ENCODE measurements around the gene STX8. TPM values are rescaled to one million over a fixed set of nuclear protein-coding genes. Genes with fewer than 3 reads are reported as not detected.
"Not testable (repeated sequence)": the region's sequence is repeated elsewhere in the genome, so short reads cannot be mapped to it uniquely, and the experiment has no call there.

Gene STX8
- 10 to 100 TPM; 57.9 to 74.2 TPM for total RNA-seq

- peak within 1 kb of the TSS; percentile 79 for H3K27ac Mint-ChIP-seq
- peaks cover 20% of the 10 kb centered on the region for H3K4me1 Mint-ChIP-seq
- CTCF ChIA-PET: interaction anchor here (0.7 to 2.9 kb wide), 9 partner anchors 10 to 284 kb away, joined by 3 to 24 read pairs (median 3); no protein-coding TSS in a partner anchor
Observed at GRCh38 chr17:9575381-9576101, at the start of gene STX8. Gene STX8 (minus strand): TSS chr17:9575820. CDS start chr17:9575808, 12 bp downstream.

GRCh38 chr17:9622961-9623360 lies 47.3 kb upstream of the STX8 start:
- DNase-seq (no peak), ATAC-seq (no peak)
- Mint-ChIP-seq H3K9me3 (ENCODE audit: low read depth) (peaks cover 4% of the 10 kb centered on the region), H3K36me3 (no peaks in the 10 kb centered on the region), H3K4me1 (no peaks in the 10 kb centered on the region), H3K27me3 (peaks cover 10% of the 10 kb centered on the region), H3K27ac (no peak overlapping the region), H3K4me3 (no peak overlapping the region)
- CTCF ChIA-PET: no interaction called here

More at GRCh38 chr17:9575381-9576101, at the start of gene STX8:
- H3K27me3 Mint-ChIP-seq: no peaks in the 10 kb centered on the region
- ATAC-seq (peak; percentile 81), DNase-seq (peak; percentile 89)
- H3K9me3 Mint-ChIP-seq (ENCODE audit: low read depth): no peaks in the 10 kb centered on the region
- H3K36me3 Mint-ChIP-seq: peaks cover 2% of the 10 kb centered on the region
- H3K4me3 Mint-ChIP-seq: peak within 1 kb of the TSS; percentile 98

- Mint-ChIP-seq H3K36me3 (no peaks in the 10 kb centered on the region), H3K4me3 (no peak overlapping the region), H3K4me1 (no peaks in the 10 kb centered on the region), H3K27ac (no peak overlapping the region), H3K27me3 (peaks cover 8% of the 10 kb centered on the region), H3K9me3 (ENCODE audit: low read depth) (no peaks in the 10 kb centered on the region)
- DNase-seq (no peak), ATAC-seq (no peak)
- CTCF ChIA-PET: no interaction called here
Observed at GRCh38 chr17:9615486-9615885, 39.9 kb upstream of the STX8 start.

- Mint-ChIP-seq H3K27me3 (peaks cover 14% of the 10 kb centered on the region), H3K4me3 (no peak overlapping the region), H3K9me3 (ENCODE audit: low read depth) (no peaks in the 10 kb centered on the region), H3K36me3 (no peaks in the 10 kb centered on the region), H3K27ac (no peak overlapping the region), H3K4me1 (no peaks in the 10 kb centered on the region)
- CTCF ChIA-PET: no interaction called here
- no peak for ATAC-seq
- DNase-seq: no peak
Observed at GRCh38 chr17:9612006-9612405, 36.4 kb upstream of the STX8 start.

GRCh38 chr17:9611557-9611956 lies 35.9 kb upstream of the STX8 start:
- Mint-ChIP-seq H3K4me3 (no peak overlapping the region), H3K4me1 (no peaks in the 10 kb centered on the region), H3K27me3 (peaks cover 14% of the 10 kb centered on the region), H3K27ac (no peak overlapping the region), H3K9me3 (ENCODE audit: low read depth) (no peaks in the 10 kb centered on the region), H3K36me3 (no peaks in the 10 kb centered on the region)
- DNase-seq (no peak), ATAC-seq (no peak)
- CTCF ChIA-PET: no interaction called here

- H3K4me3 Mint-ChIP-seq; H3K27ac Mint-ChIP-seq; H3K4me1 Mint-ChIP-seq; ATAC-seq; H3K9me3 Mint-ChIP-seq (ENCODE audit: low read depth); H3K36me3 Mint-ChIP-seq; CTCF ChIA-PET; DNase-seq: not testable (repeated sequence)
- peaks cover 17% of the 10 kb centered on the region for H3K27me3 Mint-ChIP-seq
Observed at GRCh38 chr17:9607058-9607457, 31.4 kb upstream of the STX8 start.

GRCh38 chr17:9606453-9606852 lies 30.8 kb upstream of the STX8 start:
- no peaks in the 10 kb centered on the region for H3K9me3 Mint-ChIP-seq (ENCODE audit: low read depth)
- CTCF ChIA-PET: no interaction called here
- no peaks in the 10 kb centered on the region for H3K36me3 Mint-ChIP-seq
- ATAC-seq (no peak), DNase-seq (no peak)
- peaks cover 16% of the 10 kb centered on the region for H3K27me3 Mint-ChIP-seq
- no peak overlapping the region for H3K27ac Mint-ChIP-seq
- H3K4me3 Mint-ChIP-seq: no peak overlapping the region
- no peaks in the 10 kb centered on the region for H3K4me1 Mint-ChIP-seq

GRCh38 chr17:9604583-9604982 lies 29.0 kb upstream of the STX8 start:
- DNase-seq; H3K4me3 Mint-ChIP-seq; H3K36me3 Mint-ChIP-seq; H3K4me1 Mint-ChIP-seq; H3K9me3 Mint-ChIP-seq (ENCODE audit: low read depth); ATAC-seq; H3K27ac Mint-ChIP-seq; CTCF ChIA-PET: not testable (repeated sequence)
- H3K27me3 Mint-ChIP-seq: peaks cover 11% of the 10 kb centered on the region

- no peak for DNase-seq
- Mint-ChIP-seq H3K27ac (no peak overlapping the region), H3K4me3 (no peak overlapping the region), H3K36me3 (no peaks in the 10 kb centered on the region), H3K27me3 (peaks cover 2% of the 10 kb centered on the region), H3K9me3 (ENCODE audit: low read depth) (no peaks in the 10 kb centered on the region), H3K4me1 (no peaks in the 10 kb centered on the region)
- ATAC-seq: no peak
- CTCF ChIA-PET: no interaction called here
Observed at GRCh38 chr17:9598661-9599060, 23.0 kb upstream of the STX8 start.

- CTCF ChIA-PET; H3K4me3 Mint-ChIP-seq; H3K4me1 Mint-ChIP-seq; H3K9me3 Mint-ChIP-seq (ENCODE audit: low read depth); H3K27ac Mint-ChIP-seq; H3K36me3 Mint-ChIP-seq; H3K27me3 Mint-ChIP-seq; ATAC-seq; DNase-seq: not testable (repeated sequence)
Observed at GRCh38 chr17:9597638-9598037, 22.0 kb upstream of the STX8 start.

- Mint-ChIP-seq H3K4me1 (no peaks in the 10 kb centered on the region), H3K4me3 (no peak overlapping the region), H3K27ac (no peak overlapping the region), H3K9me3 (ENCODE audit: low read depth) (no peaks in the 10 kb centered on the region), H3K27me3 (peaks cover 2% of the 10 kb centered on the region), H3K36me3 (no peaks in the 10 kb centered on the region)
- ATAC-seq: no peak
- no peak for DNase-seq
- CTCF ChIA-PET: no interaction called here
Observed at GRCh38 chr17:9594065-9594464, 18.4 kb upstream of the STX8 start.

GRCh38 chr17:9587969-9588656 lies 12.5 kb upstream of the STX8 start:
- Mint-ChIP-seq H3K27ac (no peak overlapping the region), H3K9me3 (ENCODE audit: low read depth) (peaks cover 5% of the 10 kb centered on the region), H3K36me3 (no peaks in the 10 kb centered on the region), H3K4me1 (no peaks in the 10 kb centered on the region), H3K27me3 (no peaks in the 10 kb centered on the region), H3K4me3 (no peak overlapping the region)
- DNase-seq: no peak
- CTCF ChIA-PET: no interaction called here
- ATAC-seq: no peak

GRCh38 chr17:9577373-9577709 lies 1.7 kb upstream of the STX8 start:
- H3K4me1 Mint-ChIP-seq: peaks cover 20% of the 10 kb centered on the region
- H3K27me3 Mint-ChIP-seq: no peaks in the 10 kb centered on the region
- H3K4me3 Mint-ChIP-seq: peak overlapping the region; percentile 18
- ATAC-seq (no peak), DNase-seq (no peak)
- CTCF ChIA-PET: interaction anchor here (0.7 to 2.9 kb wide), 17 partner anchors 8 to 191 kb away, joined by 3 to 24 read pairs (median 4); no protein-coding TSS in a partner anchor
- H3K27ac Mint-ChIP-seq: no peak overlapping the region
- H3K9me3 Mint-ChIP-seq (ENCODE audit: low read depth): no peaks in the 10 kb centered on the region
- H3K36me3 Mint-ChIP-seq: peaks cover 2% of the 10 kb centered on the region
